Bronchial epithelial cell (primary cell): ENCODE results near the gene PSMB2. TPM values are rescaled to one million over a fixed set of nuclear protein-coding genes. Genes with fewer than 3 reads are reported as not detected.
A peak's percentile ranks its signal among the peaks of the same experiment; 100 is the strongest.

ENCODE experiments used
- DNase-seq: peaks from one replicate; pipeline ENCODE4 v3.0.0-alpha.2; 2010; ENCODE audit warnings: low read depth
- FAIRE-seq: peaks from 2 replicates; lab custom pipeline; 2011; peaks lifted over from hg19 to GRCh38; lab: Jason Lieb, UNC
- H3K27me3 ChIP-seq: 2 replicates; pipeline ENCODE4 v1.5.1; 2011; ENCODE audit warnings: low read length; ENCODE audit not compliant: control insufficient read depth, insufficient read depth
- H3K36me3 ChIP-seq: 2 replicates; pipeline ENCODE4 v1.5.1; 2011; ENCODE audit warnings: low read length; ENCODE audit not compliant: control insufficient read depth, insufficient read depth
- H3K4me3 ChIP-seq: 2 replicates; pipeline ENCODE4 v1.5.1; 2011; ENCODE audit warnings: mild to moderate bottlenecking, low read depth, low read length, control low read depth
- total RNA-seq: library from RNA; depleted of rRNA; stranded (reverse); fragments of >200 nt; gene quantifications from 2 replicates; pipeline ENCODE4 v1.2.1, GENCODE V29; 2014
- TF ChIP-seq, protein P1 (sequence below): IDR thresholded peaks from 2 replicates; pipeline ENCODE4 v1.5.1; 2011; ENCODE audit warnings: mild to moderate bottlenecking, moderate library complexity, low read length, control low read depth, inconsistent platforms; ENCODE audit not compliant: insufficient read depth, severe bottlenecking

PSMB2 gene
- total RNA-seq, 1 donor from 2014 or later: 12.4 TPM

DNA sequence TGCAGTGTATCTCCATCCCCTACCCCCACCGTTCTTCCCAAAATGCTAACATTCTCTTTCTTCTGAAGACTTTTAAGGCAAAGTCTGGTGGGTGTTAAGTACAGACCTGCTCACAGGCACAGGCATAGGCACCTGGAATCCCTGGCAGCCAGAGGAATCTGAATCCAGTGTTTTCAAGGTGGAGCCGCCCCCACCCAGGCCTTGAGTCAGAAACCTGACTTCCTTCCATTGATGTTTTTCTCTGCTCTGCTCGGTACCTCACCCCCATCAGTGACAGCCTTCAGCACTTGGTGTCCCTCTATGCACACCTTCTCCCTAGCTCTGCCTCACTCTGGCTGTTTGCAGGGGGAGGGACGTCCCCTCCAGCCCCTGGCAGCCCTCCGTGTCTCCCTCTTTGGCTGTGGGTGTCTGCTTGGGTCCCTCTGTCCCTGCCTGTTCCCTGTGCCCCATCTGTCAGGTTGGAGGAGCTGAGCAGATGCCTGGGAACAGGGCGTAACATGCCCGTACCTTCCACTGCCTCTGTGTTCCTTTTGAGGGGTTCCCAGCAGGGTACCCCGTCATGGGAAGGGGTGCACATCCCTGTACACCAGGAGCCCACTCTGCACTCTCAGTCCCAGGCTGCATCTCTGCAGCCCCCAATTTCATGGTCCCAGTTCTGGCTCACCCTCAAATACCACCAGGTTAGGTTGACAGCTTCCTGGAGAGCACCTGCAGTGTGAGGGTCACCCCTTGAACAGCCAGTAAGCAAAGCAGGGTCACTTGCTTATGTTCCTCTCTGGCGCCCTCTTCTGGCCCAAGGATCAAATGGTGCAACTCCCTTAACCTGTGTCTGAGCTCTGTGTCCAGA lies 77.1 kb downstream of the PSMB2 start:
- Histone ChIP-seq H3K4me3 (no peak overlapping the region), H3K27me3 (no peaks in the 10 kb centered on the region), H3K36me3 (peaks cover 16% of the 10 kb centered on the region)
- DNase-seq (peak; percentile 78), FAIRE-seq (no peak)
- TF ChIP-seq, protein P1, sequence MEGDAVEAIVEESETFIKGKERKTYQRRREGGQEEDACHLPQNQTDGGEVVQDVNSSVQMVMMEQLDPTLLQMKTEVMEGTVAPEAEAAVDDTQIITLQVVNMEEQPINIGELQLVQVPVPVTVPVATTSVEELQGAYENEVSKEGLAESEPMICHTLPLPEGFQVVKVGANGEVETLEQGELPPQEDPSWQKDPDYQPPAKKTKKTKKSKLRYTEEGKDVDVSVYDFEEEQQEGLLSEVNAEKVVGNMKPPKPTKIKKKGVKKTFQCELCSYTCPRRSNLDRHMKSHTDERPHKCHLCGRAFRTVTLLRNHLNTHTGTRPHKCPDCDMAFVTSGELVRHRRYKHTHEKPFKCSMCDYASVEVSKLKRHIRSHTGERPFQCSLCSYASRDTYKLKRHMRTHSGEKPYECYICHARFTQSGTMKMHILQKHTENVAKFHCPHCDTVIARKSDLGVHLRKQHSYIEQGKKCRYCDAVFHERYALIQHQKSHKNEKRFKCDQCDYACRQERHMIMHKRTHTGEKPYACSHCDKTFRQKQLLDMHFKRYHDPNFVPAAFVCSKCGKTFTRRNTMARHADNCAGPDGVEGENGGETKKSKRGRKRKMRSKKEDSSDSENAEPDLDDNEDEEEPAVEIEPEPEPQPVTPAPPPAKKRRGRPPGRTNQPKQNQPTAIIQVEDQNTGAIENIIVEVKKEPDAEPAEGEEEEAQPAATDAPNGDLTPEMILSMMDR: peak; percentile 90

DNA sequence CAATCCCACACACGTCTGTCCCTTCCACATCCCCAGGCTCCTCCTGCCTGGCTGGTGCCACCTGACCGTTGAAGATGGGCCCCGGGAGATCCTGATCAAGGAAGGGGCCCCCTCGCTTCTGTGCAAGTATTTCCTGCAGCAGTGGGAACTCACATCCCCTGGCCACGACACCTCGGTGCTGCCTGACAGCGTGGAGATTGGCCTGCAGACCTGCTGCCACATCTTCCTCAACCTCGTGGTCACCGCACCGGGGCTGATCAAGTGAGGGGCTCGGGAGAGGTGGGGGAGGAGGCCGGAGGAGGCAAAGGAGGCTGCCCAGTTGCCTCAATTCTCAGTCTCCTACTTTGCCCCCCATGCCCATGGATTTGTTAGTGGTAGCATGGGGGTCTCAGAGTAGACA lies 78.2 kb downstream of the PSMB2 start:
- TF ChIP-seq, protein P1: no peak
- Histone ChIP-seq H3K27me3 (no peaks in the 10 kb centered on the region), H3K4me3 (no peak overlapping the region), H3K36me3 (peaks cover 16% of the 10 kb centered on the region)
- no peak for DNase-seq
- FAIRE-seq: no peak

DNA sequence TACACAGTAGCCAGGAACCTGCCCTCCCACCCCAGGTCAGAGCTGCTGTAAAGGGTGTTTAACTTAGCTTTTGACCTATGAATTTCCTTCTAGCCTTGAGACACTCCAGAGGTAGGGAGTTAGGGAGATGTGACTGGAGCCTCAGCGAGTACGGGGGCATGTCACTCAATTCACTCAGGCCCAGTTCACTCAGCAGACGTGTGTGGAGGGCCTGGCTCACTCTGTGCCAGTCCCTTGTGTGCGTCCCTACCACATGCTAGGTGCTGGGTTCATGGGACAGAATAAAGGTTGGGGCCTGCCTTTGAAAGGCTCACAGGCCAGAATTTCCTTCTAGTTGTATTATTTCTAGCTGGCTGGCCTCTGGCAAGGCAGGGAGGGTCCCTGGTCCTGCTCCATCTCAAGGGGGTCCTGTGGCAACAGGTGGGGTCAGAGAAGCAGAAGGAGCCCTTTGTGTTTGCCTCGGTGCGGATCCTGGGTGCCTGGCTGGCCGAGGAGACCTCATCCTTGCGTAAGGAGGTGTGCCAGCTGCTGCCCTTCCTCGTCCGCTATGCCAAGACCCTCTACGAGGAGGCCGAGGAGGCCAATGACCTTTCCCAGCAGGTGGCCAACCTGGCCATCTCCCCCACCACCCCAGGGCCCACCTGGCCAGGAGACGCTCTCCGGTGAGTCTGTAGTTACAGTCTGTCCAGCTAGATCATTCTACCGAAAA lies 79.2 kb downstream of the PSMB2 start:
- no peak for DNase-seq
- Histone ChIP-seq H3K4me3 (no peak overlapping the region), H3K36me3 (peaks cover 16% of the 10 kb centered on the region), H3K27me3 (no peaks in the 10 kb centered on the region)
- TF ChIP-seq, protein P1: no peak
- no peak for FAIRE-seq

DNA sequence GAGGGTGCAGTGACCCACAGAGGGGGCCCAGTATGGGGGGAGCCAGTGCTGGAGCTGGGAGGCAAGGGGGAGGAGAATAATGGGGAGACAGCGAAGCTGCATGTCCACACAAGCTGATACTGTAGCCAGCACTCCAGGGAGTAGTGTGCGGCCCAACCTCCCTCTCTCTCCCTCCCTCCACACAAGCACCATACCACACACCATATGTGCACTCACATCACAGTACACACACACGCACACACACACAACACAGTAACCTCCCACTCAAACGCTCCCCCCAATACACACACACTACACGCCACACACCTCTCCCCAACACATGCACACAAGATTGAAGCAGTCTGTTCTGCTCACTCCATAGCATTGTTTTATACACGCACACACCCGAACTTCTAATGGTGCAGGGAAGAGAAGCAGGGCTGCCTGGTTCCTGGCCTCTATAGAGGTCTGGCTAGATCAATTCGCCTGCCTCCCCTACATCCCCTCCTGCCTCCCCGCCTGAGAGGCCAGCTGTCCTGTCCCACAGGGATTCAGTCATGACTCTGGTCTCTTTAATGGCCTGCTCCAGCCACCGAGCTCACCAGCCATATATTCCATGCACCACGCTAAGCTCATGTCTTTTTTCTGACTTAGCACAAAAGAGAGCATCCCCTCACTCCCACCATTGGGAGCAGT lies 79.9 kb downstream of the PSMB2 start:
- no peak for DNase-seq
- Histone ChIP-seq H3K4me3 (no peak overlapping the region), H3K36me3 (peaks cover 16% of the 10 kb centered on the region), H3K27me3 (no peaks in the 10 kb centered on the region)
- peak; percentile 79 for FAIRE-seq
- TF ChIP-seq, protein P1: no peak

DNA sequence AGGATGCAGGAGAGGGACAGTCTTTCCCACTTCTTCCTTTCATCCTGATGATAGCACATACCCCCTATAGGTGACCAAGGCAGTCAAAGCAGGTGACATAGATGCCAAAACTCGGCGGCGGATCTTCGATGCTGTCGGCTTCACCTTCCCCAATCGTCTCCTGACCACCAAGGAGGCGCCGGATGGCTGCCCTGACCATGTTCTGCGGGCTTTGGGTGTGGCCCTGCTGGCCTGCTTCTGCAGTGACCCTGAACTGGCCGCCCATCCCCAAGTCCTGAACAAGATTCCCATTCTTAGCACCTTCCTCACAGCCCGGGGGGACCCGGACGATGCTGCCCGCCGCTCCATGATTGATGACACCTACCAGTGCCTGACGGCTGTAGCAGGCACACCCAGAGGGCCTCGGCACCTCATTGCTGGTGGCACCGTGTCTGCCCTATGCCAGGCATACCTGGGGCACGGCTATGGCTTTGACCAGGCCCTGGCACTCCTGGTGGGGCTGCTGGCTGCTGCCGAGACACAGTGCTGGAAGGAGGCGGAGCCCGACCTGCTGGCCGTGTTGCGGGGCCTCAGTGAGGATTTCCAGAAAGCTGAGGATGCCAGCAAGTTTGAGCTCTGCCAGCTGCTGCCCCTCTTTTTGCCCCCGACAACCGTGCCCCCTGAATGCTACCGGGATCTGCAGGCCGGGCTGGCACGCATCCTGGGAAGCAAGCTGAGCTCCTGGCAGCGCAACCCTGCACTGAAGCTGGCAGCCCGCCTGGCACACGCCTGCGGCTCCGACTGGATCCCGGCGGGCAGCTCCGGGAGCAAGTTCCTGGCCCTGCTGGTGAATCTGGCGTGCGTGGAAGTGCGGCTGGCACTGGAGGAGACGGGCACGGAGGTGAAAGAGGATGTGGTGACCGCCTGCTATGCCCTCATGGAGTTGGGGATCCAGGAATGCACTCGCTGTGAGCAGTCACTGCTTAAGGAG lies 80.8 kb downstream of the PSMB2 start:
- H3K36me3 ChIP-seq: peaks cover 12% of the 10 kb centered on the region
- DNase-seq (no peak), FAIRE-seq (no peak)
- TF ChIP-seq, protein P1: no peak
- H3K27me3 ChIP-seq: no peaks in the 10 kb centered on the region
- no peak overlapping the region for H3K4me3 ChIP-seq
